Measurements from ENCODE around the gene PRKACA.

Gene PRKACA

GRCh38 chr19:14117668-14118164 lies at the start of gene PRKACA:
Gene PRKACA, minus strand, starts transcription at chr19:14117762. Its CDS starts 215 bp downstream, at chr19:14117547.
- peak; percentile 97 for DNase-seq

- no peak for DNase-seq
Measured at GRCh38 chr19:14166999-14167575, 49.5 kb upstream of the PRKACA start.

GRCh38 chr19:14165990-14166830 lies 48.6 kb upstream of the PRKACA start:
- no peak for DNase-seq

GRCh38 chr19:14164724-14165493 lies 47.3 kb upstream of the PRKACA start:
- no peak for DNase-seq

- no peak for DNase-seq
Measured at GRCh38 chr19:14164082-14164481, 46.5 kb upstream of the PRKACA start.

- no peak for DNase-seq
Measured at GRCh38 chr19:14162871-14163297, 45.3 kb upstream of the PRKACA start.

GRCh38 chr19:14161305-14161704 lies 43.7 kb upstream of the PRKACA start:
- no peak for DNase-seq

- no peak for DNase-seq
Measured at GRCh38 chr19:14160017-14160703, 42.6 kb upstream of the PRKACA start.

- DNase-seq: no peak
Measured at GRCh38 chr19:14159059-14159458, 41.5 kb upstream of the PRKACA start.

GRCh38 chr19:14158276-14159023 lies 40.9 kb upstream of the PRKACA start:
- DNase-seq: no peak

GRCh38 chr19:14156971-14157717 lies 39.6 kb upstream of the PRKACA start:
- no peak for DNase-seq

- no peak for DNase-seq
Measured at GRCh38 chr19:14156122-14156521, 38.6 kb upstream of the PRKACA start.

GRCh38 chr19:14155371-14155770 lies 37.8 kb upstream of the PRKACA start:
- DNase-seq: no peak

GRCh38 chr19:14152713-14153112 lies 35.2 kb upstream of the PRKACA start:
- DNase-seq: no peak

GRCh38 chr19:14150770-14151661 lies 33.5 kb upstream of the PRKACA start:
- no peak for DNase-seq

GRCh38 chr19:14150041-14150769 lies 32.6 kb upstream of the PRKACA start:
- no peak for DNase-seq

- DNase-seq: no peak
Measured at GRCh38 chr19:14149509-14149994, 32.0 kb upstream of the PRKACA start.

GRCh38 chr19:14148751-14149410 lies 31.3 kb upstream of the PRKACA start:
- DNase-seq: no peak

All from NCI-H2171 (cell line).